ENCODE data around the gene TFF3.

The TFF3 gene

GRCh38 chr21:42321845-42322244 lies 6.6 kb upstream of the TFF3 start:
- in situ Hi-C loops (cut with MboI; ENCODE audit: low sequenced_read_pairs, unreplicated experiment), result no loop called here
- DNase-seq (ENCODE audit: low spot score), result no peak
- TF ChIP-seq, protein P1, sequence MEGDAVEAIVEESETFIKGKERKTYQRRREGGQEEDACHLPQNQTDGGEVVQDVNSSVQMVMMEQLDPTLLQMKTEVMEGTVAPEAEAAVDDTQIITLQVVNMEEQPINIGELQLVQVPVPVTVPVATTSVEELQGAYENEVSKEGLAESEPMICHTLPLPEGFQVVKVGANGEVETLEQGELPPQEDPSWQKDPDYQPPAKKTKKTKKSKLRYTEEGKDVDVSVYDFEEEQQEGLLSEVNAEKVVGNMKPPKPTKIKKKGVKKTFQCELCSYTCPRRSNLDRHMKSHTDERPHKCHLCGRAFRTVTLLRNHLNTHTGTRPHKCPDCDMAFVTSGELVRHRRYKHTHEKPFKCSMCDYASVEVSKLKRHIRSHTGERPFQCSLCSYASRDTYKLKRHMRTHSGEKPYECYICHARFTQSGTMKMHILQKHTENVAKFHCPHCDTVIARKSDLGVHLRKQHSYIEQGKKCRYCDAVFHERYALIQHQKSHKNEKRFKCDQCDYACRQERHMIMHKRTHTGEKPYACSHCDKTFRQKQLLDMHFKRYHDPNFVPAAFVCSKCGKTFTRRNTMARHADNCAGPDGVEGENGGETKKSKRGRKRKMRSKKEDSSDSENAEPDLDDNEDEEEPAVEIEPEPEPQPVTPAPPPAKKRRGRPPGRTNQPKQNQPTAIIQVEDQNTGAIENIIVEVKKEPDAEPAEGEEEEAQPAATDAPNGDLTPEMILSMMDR (IDR thresholded peaks at IDR 0.05; ENCODE audit: borderline replicate concordance, control extremely low read depth, extremely low read depth, insufficient read depth, missing control alignments), result no peak

DNA sequence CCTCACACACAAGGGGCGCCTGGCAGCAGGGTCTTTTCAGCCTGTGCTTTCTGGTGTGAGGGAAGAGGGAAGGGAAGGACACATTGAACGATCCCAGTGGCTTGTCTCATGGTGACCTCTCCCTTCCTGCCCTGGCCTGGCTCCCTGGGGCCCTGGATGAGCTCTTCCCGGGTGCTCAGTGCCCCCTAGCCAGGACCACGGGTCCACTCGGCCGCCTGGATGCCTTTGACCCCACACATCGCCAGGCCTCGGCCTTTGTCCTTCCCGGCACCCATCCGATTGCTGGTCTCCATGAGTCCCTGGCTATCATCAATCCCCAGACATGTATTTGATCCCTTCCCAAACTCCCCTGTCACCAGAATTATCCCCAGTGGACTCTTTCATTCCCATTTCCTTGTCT lies 6.0 kb upstream of the TFF3 start:
- in situ Hi-C loops (cut with MboI; ENCODE audit: low sequenced_read_pairs, unreplicated experiment), result no loop called here
- DNase-seq (ENCODE audit: low spot score), result no peak
- TF ChIP-seq, protein P1 (IDR thresholded peaks at IDR 0.05; ENCODE audit: borderline replicate concordance, control extremely low read depth, extremely low read depth, insufficient read depth, missing control alignments), result no peak

DNA sequence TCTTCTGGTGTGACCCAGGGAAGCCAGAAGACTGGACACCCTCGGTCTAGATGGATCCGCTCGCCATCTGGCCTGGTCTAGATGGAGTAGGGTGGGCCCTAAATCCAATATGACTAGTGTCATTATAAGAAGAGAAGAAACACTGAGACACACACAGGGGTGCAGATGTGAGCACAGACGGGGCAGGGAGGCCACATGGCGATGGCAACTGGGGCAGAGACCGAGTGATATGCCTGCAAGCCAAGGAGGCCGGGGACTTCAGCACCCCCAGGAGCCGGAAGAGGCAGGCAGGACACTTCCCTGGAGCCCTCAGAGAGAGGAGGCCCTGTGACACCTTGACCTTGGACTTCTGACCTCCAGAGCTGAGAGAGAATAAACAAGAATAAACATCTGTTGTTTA lies 5.6 kb upstream of the TFF3 start:
- TF ChIP-seq, protein P1 (IDR thresholded peaks at IDR 0.05; ENCODE audit: borderline replicate concordance, control extremely low read depth, extremely low read depth, insufficient read depth, missing control alignments), result no peak
- in situ Hi-C loops (cut with MboI; ENCODE audit: low sequenced_read_pairs, unreplicated experiment), result no loop called here
- DNase-seq (ENCODE audit: low spot score), result no peak

DNA sequence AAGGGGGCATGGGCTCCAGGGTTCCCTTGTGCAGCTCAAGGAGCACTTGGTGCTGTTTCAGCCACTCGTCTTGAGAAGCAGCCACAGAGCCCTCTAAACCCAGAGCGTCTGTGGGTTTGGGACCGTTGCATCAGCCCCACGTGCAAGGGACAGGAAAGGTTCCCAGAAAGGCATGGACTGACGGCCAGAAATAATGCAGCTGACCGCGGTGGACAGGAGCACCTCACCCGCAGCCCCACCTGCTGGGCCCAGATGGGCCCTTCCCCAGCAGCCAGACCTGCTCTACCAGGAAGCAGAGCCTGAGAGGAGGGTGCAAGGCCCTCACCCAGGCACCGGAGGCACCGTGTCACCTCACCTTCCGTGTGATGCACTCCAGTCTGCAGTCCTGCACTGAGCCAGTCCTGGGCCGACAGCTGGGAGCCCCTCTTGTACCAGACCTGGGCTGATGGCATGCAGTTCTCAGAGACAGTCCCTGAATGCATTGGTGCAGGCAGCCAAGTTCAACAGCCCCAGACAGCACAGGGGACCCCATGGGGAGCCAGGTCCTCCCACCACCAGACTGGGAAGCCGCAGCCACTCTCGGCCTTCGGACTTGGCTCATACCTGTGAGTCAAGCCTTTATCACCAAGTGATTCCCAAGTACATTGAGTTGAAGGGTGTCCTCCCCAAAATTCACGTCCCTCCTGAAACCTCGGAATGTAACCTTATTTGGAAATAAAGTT lies 4.8 kb upstream of the TFF3 start:
- TF ChIP-seq, protein P1 (IDR thresholded peaks at IDR 0.05; ENCODE audit: borderline replicate concordance, control extremely low read depth, extremely low read depth, insufficient read depth, missing control alignments), result no peak
- in situ Hi-C loops (cut with MboI; ENCODE audit: low sequenced_read_pairs, unreplicated experiment), result no loop called here
- DNase-seq (ENCODE audit: low spot score), result no peak

DNA sequence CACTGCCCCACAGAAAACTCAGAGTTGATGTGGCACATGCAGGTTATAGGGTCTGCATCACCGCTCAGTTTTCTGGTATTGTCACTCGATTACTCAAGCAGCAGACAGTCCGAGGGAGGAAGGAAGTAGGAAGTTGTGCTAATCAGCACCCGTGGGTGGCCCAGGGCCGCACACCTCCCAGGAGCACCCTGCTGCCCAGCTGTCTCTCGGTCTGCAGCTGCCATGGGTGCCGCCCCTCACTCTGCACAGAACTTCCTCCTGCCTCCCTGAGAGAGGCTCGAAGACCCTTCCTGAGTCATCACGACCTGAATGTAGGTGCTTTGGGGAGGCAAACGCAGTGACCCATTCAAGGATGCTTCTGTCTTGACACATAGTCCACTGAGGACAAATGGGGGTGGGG lies 4.2 kb upstream of the TFF3 start:
- DNase-seq (ENCODE audit: low spot score), result peak; percentile 61
- TF ChIP-seq, protein P1 (IDR thresholded peaks at IDR 0.05; ENCODE audit: borderline replicate concordance, control extremely low read depth, extremely low read depth, insufficient read depth, missing control alignments), result no peak
- in situ Hi-C loops (cut with MboI; ENCODE audit: low sequenced_read_pairs, unreplicated experiment), result no loop called here

DNA sequence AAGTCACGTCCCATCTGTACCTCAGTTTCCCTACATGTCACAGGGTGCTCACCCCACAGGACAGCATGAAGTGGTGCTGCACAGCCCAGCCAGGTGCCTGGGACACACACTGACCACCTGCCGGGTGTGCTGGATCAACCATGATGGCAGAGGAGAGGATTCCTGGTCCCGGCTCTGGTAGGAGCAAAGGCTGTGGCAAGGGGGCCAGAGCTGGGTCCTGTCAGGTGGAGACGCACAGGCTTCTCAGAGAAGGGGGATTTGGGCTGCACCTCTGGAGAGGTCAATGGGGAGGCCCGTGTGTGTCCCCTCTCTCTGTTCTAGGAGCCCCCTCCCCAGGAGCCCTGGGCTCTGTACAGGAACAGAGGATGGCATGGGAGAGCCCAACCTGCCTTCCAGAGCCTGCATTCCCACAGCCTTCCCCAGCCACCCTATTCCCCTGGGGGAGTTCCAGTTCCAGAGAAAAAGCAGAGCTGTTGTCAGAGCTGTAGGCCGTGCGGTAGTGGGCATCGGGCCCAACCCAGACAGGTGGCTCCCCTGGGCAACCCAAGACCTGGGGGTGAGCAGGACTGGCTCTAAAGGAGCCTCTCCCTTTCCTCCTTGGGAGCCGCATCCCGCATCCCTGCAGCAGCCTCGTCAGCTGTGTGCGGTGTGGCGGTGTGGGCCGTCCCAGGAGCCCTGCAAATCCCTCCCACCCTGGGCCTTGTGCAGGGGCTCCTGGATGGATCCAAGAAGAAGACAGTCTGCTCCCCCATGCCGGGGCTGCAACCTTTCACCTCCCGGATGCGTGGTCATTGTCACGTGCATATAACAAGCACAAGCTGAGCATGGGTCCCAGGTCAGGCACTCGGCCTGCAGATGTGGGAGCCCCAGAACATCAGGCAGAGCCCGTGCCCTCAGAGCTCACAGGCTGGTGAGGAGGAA lies 2.9 kb upstream of the TFF3 start:
- in situ Hi-C loops (cut with MboI; ENCODE audit: low sequenced_read_pairs, unreplicated experiment), result no loop called here
- TF ChIP-seq, protein P1 (IDR thresholded peaks at IDR 0.05; ENCODE audit: borderline replicate concordance, control extremely low read depth, extremely low read depth, insufficient read depth, missing control alignments), result no peak
- DNase-seq (ENCODE audit: low spot score), result no peak

Measured in GM13976 (cell line).